NCI-H2171 treated with DMSO at 0.1 percent for 48 hours (cell line): Measurements from ENCODE around the gene TNS2.

Source experiments
- DNase-seq: peaks from one replicate; lab custom pipeline; 2025; lab: John Stamatoyannopoulos, UW

The TNS2 gene

GRCh38 chr12:53068811-53069585 is 19.1 kb downstream of the TNS2 start:
- DNase-seq = no peak

GRCh38 chr12:53069621-53070410 is 20.0 kb downstream of the TNS2 start:
- no peak for DNase-seq

GRCh38 chr12:53070877-53071492 is 21.1 kb downstream of the TNS2 start:
- no peak for DNase-seq

GRCh38 chr12:53071591-53072551 is 22.0 kb downstream of the TNS2 start:
- DNase-seq = no peak

GRCh38 chr12:53073881-53074280 is 24.0 kb downstream of the TNS2 start:
- DNase-seq = no peak

GRCh38 chr12:53074283-53074998 is 24.6 kb downstream of the TNS2 start:
- DNase-seq = no peak

- no peak for DNase-seq
These were observed 25.1 kb downstream of the TNS2 start for GRCh38 chr12:53074999-53075370.

- no peak for DNase-seq
These were observed 26.6 kb downstream of the TNS2 start for GRCh38 chr12:53076461-53076860.

GRCh38 chr12:53077030-53077429 is 27.2 kb downstream of the TNS2 start:
- no peak for DNase-seq

- DNase-seq = peak; percentile 61
These were observed 28.8 kb downstream of the TNS2 start for GRCh38 chr12:53078425-53079225.

- DNase-seq = peak; percentile 93
These were observed 29.6 kb downstream of the TNS2 start, which contains the start of gene SPRYD3 for GRCh38 chr12:53079226-53080117. Gene SPRYD3 (minus strand): TSS chr12:53079390. CDS start chr12:53079333, 57 bp downstream.

- no peak for DNase-seq
These were observed 32.8 kb downstream of the TNS2 start for GRCh38 chr12:53082637-53083175.

GRCh38 chr12:53086361-53086760 is 36.5 kb downstream of the TNS2 start:
- no peak for DNase-seq

GRCh38 chr12:53090105-53090504 is 40.2 kb downstream of the TNS2 start:
- DNase-seq = no peak

- DNase-seq = no peak
These were observed 40.7 kb downstream of the TNS2 start for GRCh38 chr12:53090554-53090953.

- DNase-seq = no peak
These were observed 41.9 kb downstream of the TNS2 start for GRCh38 chr12:53091756-53092155.

- no peak for DNase-seq
These were observed 44.0 kb downstream of the TNS2 start for GRCh38 chr12:53093777-53094393.

GRCh38 chr12:53094394-53094787 is 44.5 kb downstream of the TNS2 start:
- no peak for DNase-seq
